GM21423 (cell line): Measurements from ENCODE around the gene DNAJB11.
A peak's percentile ranks its signal among the peaks of the same experiment; 100 is the strongest.
"Not testable (repeated sequence)": the region's sequence is repeated elsewhere in the genome, so short reads cannot be mapped to it uniquely, and the experiment has no call there.

ENCODE experiments used
- ATAC-seq: cut with Tn5 transposase; IDR thresholded peaks from one replicate; pipeline ENCODE4 v1.9.1; 2021; ENCODE audit warnings: mild to moderate bottlenecking, moderate library complexity; ENCODE audit not compliant: unreplicated experiment

Gene DNAJB11

DNA sequence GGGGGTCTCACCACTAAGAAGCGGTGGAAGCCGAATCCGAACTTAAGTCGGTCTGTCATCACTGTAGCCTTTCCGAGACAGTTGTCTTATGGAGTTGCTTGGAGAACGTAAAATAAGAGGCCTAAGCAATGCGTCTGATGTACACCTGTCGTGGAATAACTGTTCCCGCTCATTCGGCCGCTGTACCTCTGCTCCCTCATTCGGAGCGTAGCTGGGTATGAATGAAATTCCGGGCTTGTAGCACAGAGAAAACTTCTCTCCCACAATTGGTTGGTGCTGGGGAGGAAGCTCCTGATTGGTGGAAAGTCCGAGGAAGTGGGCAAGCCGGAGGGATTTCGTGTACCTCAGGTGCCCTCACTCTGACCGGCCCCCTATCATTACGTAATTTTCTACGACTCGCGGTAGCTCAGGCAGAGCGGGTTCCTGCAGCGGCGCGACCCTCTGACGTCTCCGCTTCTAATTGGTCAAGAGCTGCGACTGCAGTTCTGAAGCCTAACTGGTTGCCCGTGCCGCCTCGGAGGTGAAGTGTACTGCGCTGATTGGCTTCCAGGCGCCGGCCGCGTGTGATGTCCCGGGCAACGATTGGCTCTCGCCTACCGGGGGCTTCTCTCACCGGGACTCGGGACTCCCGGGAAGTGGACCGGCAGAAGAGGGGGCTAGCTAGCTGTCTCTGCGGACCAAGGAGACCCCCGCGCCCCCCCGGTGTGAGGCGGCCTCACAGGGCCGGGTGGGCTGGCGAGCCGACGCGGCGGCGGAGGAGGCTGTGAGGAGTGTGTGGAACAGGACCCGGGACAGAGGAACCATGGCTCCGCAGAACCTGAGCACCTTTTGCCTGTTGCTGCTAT is at the start of gene DNAJB11:
Gene DNAJB11, plus strand, starts transcription at position 625 of the 845 bp plus-strand sequence. Its CDS starts 178 bp downstream, at position 803.
- ATAC-seq, result peak; percentile 85

GRCh38 chr3:186520957-186521842 is 49.3 kb upstream of the DNAJB11 start:
- peak; percentile 57 for ATAC-seq

DNA sequence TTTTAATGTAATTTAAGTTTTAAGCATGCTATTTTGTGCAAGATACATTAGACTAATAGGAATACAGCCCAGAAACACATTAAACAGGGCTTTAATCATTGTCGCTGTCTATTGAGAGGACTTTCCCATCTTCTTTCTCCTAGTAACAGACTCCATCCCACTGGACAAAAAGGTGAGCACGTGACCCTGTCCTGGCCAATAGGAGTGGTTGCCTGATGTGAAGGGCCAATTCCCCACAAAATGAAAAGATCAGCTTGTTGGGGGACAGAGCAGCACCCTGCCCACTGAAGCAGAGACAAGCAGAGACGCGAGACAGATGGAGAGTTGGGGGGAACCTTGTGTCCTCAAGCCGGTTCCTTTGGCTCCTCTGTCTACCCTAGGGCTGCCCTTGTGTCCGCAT is 47.5 kb upstream of the DNAJB11 start:
- no peak for ATAC-seq

GRCh38 chr3:186523434-186523833 is 47.1 kb upstream of the DNAJB11 start:
- ATAC-seq, result no peak

DNA sequence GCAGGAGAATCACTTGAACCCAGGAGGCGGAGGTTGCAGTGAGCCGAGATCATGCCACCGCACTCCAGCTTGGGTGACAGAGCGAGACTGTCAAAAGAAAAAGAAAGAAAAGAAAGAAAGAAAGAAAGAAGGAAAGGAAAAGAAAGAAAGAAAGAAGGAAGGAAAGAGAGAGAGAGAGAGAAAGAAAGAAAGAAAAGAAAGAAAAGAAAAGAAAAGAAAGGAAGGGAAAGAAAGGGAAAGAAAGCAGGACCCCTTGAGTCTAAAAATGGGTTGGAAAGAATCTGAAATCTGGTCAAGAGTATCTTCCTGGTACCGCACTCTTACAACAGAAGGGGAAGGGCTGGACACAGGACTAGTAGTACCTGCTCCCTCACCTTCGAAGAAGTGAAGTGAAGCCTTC is 45.9 kb upstream of the DNAJB11 start:
- no peak for ATAC-seq

DNA sequence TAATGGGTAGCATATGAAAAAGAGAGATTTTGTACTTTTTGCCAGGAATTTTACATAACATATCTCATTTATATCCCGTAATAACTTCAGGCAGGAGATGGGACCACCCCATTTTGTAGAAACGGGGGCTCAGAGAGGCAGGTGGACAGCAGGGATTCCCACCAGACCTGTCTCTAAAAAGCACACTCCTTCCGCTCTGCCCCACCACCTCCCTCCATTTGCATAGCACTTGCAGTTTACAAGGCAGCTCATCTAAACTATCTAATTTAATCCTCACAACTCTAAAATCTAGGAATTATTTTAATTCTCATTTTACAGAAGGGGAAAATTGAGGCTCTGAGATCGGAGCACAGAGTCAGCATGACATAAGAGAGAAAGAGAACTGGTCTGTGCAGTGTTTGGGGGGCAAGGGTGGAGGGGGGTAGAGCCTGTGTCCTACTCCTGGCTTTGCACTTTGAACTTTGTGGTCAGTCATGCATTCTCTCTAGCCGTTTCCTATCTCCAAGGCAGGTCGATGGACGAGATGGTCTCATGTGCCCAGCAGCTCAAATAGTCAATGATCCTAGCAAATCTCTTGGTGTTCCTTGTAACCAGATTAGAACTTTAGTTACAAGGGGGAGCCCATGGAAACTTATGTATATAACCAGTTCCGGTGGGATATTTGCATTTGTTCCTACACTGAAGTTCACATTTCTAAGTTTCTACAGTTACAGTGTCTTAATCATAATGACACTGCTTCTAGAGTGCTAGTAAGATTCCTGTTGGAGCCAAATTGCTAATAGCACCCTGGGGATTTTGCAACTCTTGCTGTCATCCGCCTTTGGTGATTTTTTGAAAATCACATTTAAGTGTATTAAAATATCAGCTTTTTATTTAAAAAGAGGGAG is 44.9 kb upstream of the DNAJB11 start:
- ATAC-seq, result no peak

DNA sequence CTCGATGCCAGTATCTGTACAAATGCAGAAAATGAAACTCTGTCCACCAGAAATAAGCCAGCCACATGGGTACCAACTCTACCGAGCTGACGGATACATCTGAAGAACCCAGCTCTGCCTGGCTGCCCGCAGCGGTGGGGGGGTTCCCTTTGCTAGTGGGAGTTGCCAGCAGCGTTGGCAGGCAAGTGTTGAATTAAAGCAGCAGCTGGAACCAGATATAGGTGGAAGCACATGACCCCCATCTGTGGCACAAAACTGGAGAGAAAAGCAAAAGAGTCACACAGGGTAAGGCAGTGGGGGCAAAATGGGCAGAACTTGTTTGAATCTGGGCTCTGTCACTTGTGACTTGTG is 44.3 kb upstream of the DNAJB11 start:
- peak; percentile 38 for ATAC-seq

DNA sequence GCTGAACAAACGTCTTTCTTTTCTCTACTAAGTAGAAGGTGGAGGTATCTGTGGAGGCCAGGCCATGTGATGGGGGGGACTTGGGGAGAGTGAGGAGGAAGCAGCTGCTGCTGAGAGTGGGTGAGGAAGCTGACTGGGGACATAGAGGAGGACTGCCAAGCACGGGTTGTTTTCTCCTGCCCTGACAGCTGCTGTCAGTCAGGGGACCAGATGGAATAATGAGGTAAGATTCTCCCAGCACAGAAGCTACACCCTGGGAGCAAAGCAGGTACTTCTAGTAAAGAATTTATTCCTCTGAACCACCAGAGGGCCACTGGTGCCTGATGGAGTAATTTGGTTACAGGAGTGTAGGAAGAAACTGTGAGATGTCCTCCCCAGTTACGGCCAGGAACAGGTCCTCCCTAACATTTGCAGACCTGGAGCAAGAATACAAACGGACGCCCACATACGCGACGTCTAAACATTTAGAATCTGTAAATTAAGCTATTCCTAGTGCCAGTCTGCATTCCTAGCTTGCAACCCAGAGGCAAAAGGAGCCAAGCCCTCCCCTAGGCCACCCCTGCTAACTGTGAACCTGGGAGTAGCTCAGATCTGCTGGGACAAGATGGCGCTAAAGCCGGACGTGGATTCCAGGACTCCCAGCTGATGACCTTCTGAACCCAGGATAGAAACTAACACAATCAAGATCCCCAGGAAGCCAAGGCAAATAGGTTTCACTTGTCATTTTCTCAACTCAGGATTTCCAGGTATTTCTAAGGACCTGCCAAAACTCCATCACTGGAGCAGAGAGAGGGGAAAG is 41.1 kb upstream of the DNAJB11 start:
- ATAC-seq, result no peak

DNA sequence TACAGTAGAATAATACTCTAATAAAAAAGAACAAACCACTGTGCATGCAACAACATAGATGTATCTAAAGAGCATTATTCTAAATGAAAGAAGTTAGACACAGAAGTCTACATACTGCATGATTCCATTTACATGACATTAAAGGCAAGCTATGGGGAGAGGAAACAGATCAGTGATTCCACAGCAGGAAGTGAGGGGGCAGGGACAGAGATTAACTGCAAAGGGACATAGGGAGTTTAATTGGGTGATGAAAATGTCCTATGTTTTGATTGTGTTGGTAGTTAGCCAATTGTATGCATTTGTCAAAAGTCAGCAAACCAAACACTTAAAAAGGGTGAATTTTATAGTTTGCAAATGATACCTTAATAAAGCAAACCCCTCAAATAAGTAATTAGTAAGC is 40.1 kb upstream of the DNAJB11 start:
- ATAC-seq, result no peak

DNA sequence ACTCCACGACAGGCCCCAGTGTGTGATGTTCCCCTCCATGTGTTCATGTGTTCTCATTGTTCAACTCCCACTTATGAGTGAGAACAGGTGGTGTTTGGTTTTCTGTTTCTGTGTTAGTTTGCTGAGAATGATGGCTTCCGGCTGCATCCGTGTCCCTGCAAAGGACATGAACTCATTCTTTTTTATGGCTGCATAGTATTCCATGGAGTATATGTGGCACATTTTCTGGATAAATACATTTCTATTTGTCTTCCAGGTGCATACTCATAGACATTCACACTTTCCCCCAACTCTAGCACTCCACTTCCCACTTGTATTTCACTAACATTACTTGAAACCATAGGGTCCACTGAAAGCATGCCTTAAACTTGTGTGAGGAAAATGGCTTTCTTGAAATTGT is 38.8 kb upstream of the DNAJB11 start:
- not testable (repeated sequence) for ATAC-seq

GRCh38 chr3:186532598-186533072 is 37.9 kb upstream of the DNAJB11 start:
- peak; percentile 68 for ATAC-seq

GRCh38 chr3:186534113-186534669 is 36.3 kb upstream of the DNAJB11 start:
- ATAC-seq, result peak; percentile 85

- no peak for ATAC-seq
Observed at GRCh38 chr3:186536883-186537844, 33.4 kb upstream of the DNAJB11 start.

DNA sequence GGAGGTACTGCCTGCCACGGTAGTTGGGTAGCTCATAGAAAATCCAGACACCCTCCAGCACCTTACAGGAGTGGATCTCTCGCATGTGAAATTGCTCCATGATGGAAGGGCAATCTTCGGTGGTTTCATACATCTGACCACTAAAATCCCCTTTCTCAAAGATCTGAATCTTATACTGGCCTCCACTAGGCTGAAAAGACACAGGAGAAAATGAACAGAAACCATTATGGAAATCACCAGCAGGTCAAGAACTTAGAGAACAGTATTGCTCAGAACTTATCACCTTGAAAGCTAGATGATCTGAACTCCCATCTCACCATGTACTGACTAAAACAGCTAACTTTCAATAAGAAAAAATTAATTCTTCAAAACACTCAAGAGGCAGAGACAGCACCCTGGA is 31.7 kb upstream of the DNAJB11 start:
- ATAC-seq, result no peak

GRCh38 chr3:186540221-186540834 is 30.2 kb upstream of the DNAJB11 start:
- peak; percentile 62 for ATAC-seq

- ATAC-seq, result no peak
Observed at GRCh38 chr3:186540835-186541226, 29.7 kb upstream of the DNAJB11 start.

DNA sequence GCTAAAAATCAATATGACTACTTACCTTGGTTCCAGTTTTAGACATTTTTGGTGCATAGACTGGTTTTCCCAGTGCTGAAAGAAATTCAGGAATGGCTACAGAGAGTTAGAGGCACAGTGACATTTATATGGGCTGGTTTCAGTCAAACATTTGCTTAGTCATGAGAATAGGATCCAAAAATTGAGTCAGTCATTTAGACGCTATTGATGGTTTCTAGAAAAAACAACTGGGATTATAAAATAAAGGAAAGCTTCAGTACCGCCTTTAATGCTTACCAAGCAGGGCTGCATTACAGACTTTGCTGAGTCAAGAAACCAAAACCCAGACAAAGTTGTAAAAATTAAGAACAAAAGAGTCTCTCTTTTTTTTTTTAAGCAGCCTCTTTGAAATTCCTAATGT is 26.2 kb upstream of the DNAJB11 start, which contains the start of gene CRYGS:
Gene CRYGS, minus strand, starts transcription at position 100 of the 400 bp plus-strand sequence. Its CDS starts 54 bp downstream, at position 46.
- no peak for ATAC-seq

DNA sequence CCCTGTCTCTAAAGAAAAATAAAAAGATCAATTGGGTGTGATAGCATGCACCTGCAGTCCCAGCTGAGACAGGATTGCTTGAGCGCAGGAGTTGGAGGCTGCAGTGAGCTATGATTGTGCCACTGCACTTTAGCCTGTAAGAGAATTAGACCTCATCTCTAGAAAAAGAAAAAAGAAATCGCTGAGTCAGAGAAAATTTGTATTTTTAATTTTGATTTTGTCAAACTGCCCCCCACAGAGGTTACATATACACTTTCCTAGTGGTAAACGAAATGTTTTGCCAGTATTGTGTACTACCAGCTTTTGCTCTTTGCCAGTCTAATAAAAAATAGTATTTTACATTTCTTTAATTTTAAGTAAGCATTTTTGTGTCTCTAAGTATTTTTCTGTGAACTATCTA is 21.0 kb upstream of the DNAJB11 start:
- ATAC-seq, result no peak
